HUES6 (cell line): ENCODE results near the gene CDH5.

Source experiments
- H3K27ac ChIP-seq: 2 replicates; pipeline ENCODE4 v1.7.0; 2013; ENCODE audit warnings: low read depth, mild to moderate bottlenecking, low read length, inconsistent platforms
- H3K27me3 ChIP-seq: 2 replicates; pipeline ENCODE4 v1.6.1; 2013; ENCODE audit warnings: low read length; ENCODE audit not compliant: control insufficient read depth, insufficient read depth
- H3K36me3 ChIP-seq: 2 replicates; pipeline ENCODE4 v1.6.1; 2013; ENCODE audit warnings: low read length; ENCODE audit not compliant: control insufficient read depth, insufficient read depth
- H3K4me1 ChIP-seq: 2 replicates; pipeline ENCODE4 v1.6.1; 2013; ENCODE audit warnings: low read length; ENCODE audit not compliant: control insufficient read depth, insufficient read depth
- H3K4me3 ChIP-seq: 2 replicates; pipeline ENCODE4 v1.5.1; 2013; ENCODE audit warnings: low read depth, low read length
- H3K9ac ChIP-seq: one replicate; pipeline ENCODE4 v1.6.1; 2013; ENCODE audit warnings: mild to moderate bottlenecking, low read length
- H3K9me3 ChIP-seq: 2 replicates; pipeline ENCODE4 v1.6.1; 2013; ENCODE audit warnings: low read depth, low read length; ENCODE audit not compliant: control insufficient read depth, insufficient read depth

Gene CDH5

GRCh38 chr16:66334853-66335574 is 31.5 kb upstream of the CDH5 start:
- peaks cover 15% of the 10 kb centered on the region for H3K9me3 ChIP-seq
- no peak overlapping the region for H3K27ac ChIP-seq
- no peaks in the 10 kb centered on the region for H3K4me1 ChIP-seq
- H3K27me3 ChIP-seq: peaks cover 4% of the 10 kb centered on the region
- no peak overlapping the region for H3K9ac ChIP-seq
- no peaks in the 10 kb centered on the region for H3K36me3 ChIP-seq
- H3K4me3 ChIP-seq: no peak overlapping the region

- H3K9ac ChIP-seq: no peak overlapping the region
- H3K27me3 ChIP-seq: peaks cover 4% of the 10 kb centered on the region
- peaks cover 15% of the 10 kb centered on the region for H3K9me3 ChIP-seq
- H3K4me1 ChIP-seq: no peaks in the 10 kb centered on the region
- H3K36me3 ChIP-seq: no peaks in the 10 kb centered on the region
- no peak overlapping the region for H3K27ac ChIP-seq
- H3K4me3 ChIP-seq: no peak overlapping the region
Measured at GRCh38 chr16:66335704-66336329, 30.7 kb upstream of the CDH5 start.

- no peak overlapping the region for H3K9ac ChIP-seq
- H3K4me1 ChIP-seq: no peaks in the 10 kb centered on the region
- H3K27me3 ChIP-seq: peaks cover 4% of the 10 kb centered on the region
- H3K36me3 ChIP-seq: no peaks in the 10 kb centered on the region
- no peak overlapping the region for H3K4me3 ChIP-seq
- peaks cover 15% of the 10 kb centered on the region for H3K9me3 ChIP-seq
- no peak overlapping the region for H3K27ac ChIP-seq
Measured at GRCh38 chr16:66337463-66338188, 28.9 kb upstream of the CDH5 start.

- Histone ChIP-seq H3K27ac (no peak overlapping the region), H3K27me3 (peaks cover 41% of the 10 kb centered on the region), H3K36me3 (no peaks in the 10 kb centered on the region), H3K9ac (no peak overlapping the region), H3K4me3 (no peak overlapping the region), H3K9me3 (peaks cover 8% of the 10 kb centered on the region), H3K4me1 (no peaks in the 10 kb centered on the region; the same call in 1 of the 2 replicates)
Measured at GRCh38 chr16:66342294-66342900, 24.1 kb upstream of the CDH5 start.

- Histone ChIP-seq H3K9me3 (no peaks in the 10 kb centered on the region), H3K27me3 (peaks cover 51% of the 10 kb centered on the region), H3K27ac (no peak overlapping the region), H3K36me3 (no peaks in the 10 kb centered on the region), H3K4me3 (no peak overlapping the region), H3K4me1 (no peaks in the 10 kb centered on the region; the same call in 1 of the 2 replicates), H3K9ac (no peak overlapping the region)
Measured at GRCh38 chr16:66344533-66345145, 21.9 kb upstream of the CDH5 start.

- no peak overlapping the region for H3K4me3 ChIP-seq
- H3K4me1 ChIP-seq: no peaks in the 10 kb centered on the region; the same call in 1 of the 2 replicates
- H3K9me3 ChIP-seq: no peaks in the 10 kb centered on the region
- no peaks in the 10 kb centered on the region for H3K36me3 ChIP-seq
- H3K9ac ChIP-seq: no peak overlapping the region
- no peak overlapping the region for H3K27ac ChIP-seq
- H3K27me3 ChIP-seq: peaks cover 55% of the 10 kb centered on the region
Measured at GRCh38 chr16:66346221-66346620, 20.3 kb upstream of the CDH5 start.

GRCh38 chr16:66352304-66352703 is 14.2 kb upstream of the CDH5 start:
- Histone ChIP-seq H3K27ac (no peak overlapping the region), H3K4me3 (no peak overlapping the region), H3K9ac (no peak overlapping the region), H3K27me3 (peaks cover 14% of the 10 kb centered on the region; the same call in 1 of the 2 replicates), H3K36me3 (no peaks in the 10 kb centered on the region), H3K4me1 (peaks cover 5% of the 10 kb centered on the region; the same call in 1 of the 2 replicates), H3K9me3 (no peaks in the 10 kb centered on the region)

GRCh38 chr16:66353055-66353454 is 13.4 kb upstream of the CDH5 start:
- no peak overlapping the region for H3K9ac ChIP-seq
- no peak overlapping the region for H3K4me3 ChIP-seq
- H3K36me3 ChIP-seq: no peaks in the 10 kb centered on the region
- no peak overlapping the region for H3K27ac ChIP-seq
- H3K4me1 ChIP-seq: peaks cover 5% of the 10 kb centered on the region; the same call in 1 of the 2 replicates
- H3K27me3 ChIP-seq: peaks cover 9% of the 10 kb centered on the region; the same call in 1 of the 2 replicates
- no peaks in the 10 kb centered on the region for H3K9me3 ChIP-seq

- Histone ChIP-seq H3K9me3 (no peaks in the 10 kb centered on the region), H3K4me3 (no peak overlapping the region), H3K4me1 (peaks cover 5% of the 10 kb centered on the region; the same call in 1 of the 2 replicates), H3K9ac (no peak overlapping the region), H3K27me3 (0 out of 2 replicates have a peak, but pooled peaks cover 4% of the 10 kb centered on the region), H3K36me3 (no peaks in the 10 kb centered on the region), H3K27ac (no peak overlapping the region)
Measured at GRCh38 chr16:66354034-66354909, 12.2 kb upstream of the CDH5 start.

GRCh38 chr16:66355526-66355925 is 11.0 kb upstream of the CDH5 start:
- Histone ChIP-seq H3K4me1 (peaks cover 5% of the 10 kb centered on the region; the same call in 1 of the 2 replicates), H3K4me3 (no peak overlapping the region), H3K27me3 (0 out of 2 replicates have a peak, but pooled peaks cover under 1% of the 10 kb centered on the region), H3K9me3 (no peaks in the 10 kb centered on the region), H3K9ac (no peak overlapping the region), H3K36me3 (no peaks in the 10 kb centered on the region), H3K27ac (no peak overlapping the region)
